ENCODE data around the gene GRHPR. TPM values are rescaled to one million over a fixed set of nuclear protein-coding genes. Genes with fewer than 3 reads are reported as not detected.

The GRHPR gene
- total RNA-seq, 4 donors from 2014 or later: 132 to 156 (median 141) TPM

- Histone ChIP-seq H3K4me1 (no peaks in the 10 kb centered on the region), H3K27me3 (no peaks in the 10 kb centered on the region), H3K27ac (no peak overlapping the region), H3K9me3 (no peaks in the 10 kb centered on the region), H3K4me3 (no peak overlapping the region), H3K36me3 (no peaks in the 10 kb centered on the region)
- WGBS: 76% methylated on average over 11 of the region's 11 CpGs
- no peak for DNase-seq (ENCODE audit: low spot score in 2 of 2)
- TF ChIP-seq POLR2AphosphoS5 (IDR thresholded peaks at IDR 0.05) (no peak), EP300 (IDR thresholded peaks at IDR 0.05) (no peak), POLR2A (IDR thresholded peaks at IDR 0.05) (no peak), CTCF (IDR thresholded peaks at IDR 0.05) (no peak)
Measured at GRCh38 chr9:37406603-37407401, 15.7 kb upstream of the GRHPR start.

GRCh38 chr9:37407468-37407867 lies 15.0 kb upstream of the GRHPR start:
- DNase-seq (ENCODE audit: low spot score in 2 of 2): no peak
- Histone ChIP-seq H3K27me3 (no peaks in the 10 kb centered on the region), H3K4me1 (peaks cover 2% of the 10 kb centered on the region), H3K9me3 (no peaks in the 10 kb centered on the region), H3K27ac (no peak overlapping the region), H3K4me3 (no peak overlapping the region), H3K36me3 (no peaks in the 10 kb centered on the region)
- TF ChIP-seq POLR2AphosphoS5 (IDR thresholded peaks at IDR 0.05): no peak
- no peak for TF ChIP-seq EP300 (IDR thresholded peaks at IDR 0.05)
- no peak for TF ChIP-seq POLR2A (IDR thresholded peaks at IDR 0.05)
- TF ChIP-seq CTCF (IDR thresholded peaks at IDR 0.05): no peak
- WGBS: 57% methylated on average over 2 of the region's 2 CpGs

- DNase-seq (ENCODE audit: low spot score in 2 of 2): no peak
- Histone ChIP-seq H3K4me1 (peaks cover 10% of the 10 kb centered on the region), H3K36me3 (no peaks in the 10 kb centered on the region), H3K27me3 (no peaks in the 10 kb centered on the region), H3K27ac (no peak overlapping the region), H3K4me3 (no peak overlapping the region), H3K9me3 (no peaks in the 10 kb centered on the region)
- TF ChIP-seq POLR2A (IDR thresholded peaks at IDR 0.05): no peak
- no peak for TF ChIP-seq EP300 (IDR thresholded peaks at IDR 0.05)
- no peak for TF ChIP-seq CTCF (IDR thresholded peaks at IDR 0.05)
- TF ChIP-seq POLR2AphosphoS5 (IDR thresholded peaks at IDR 0.05): no peak
- WGBS: 84% methylated on average over 7 of the region's 22 CpGs
Measured at GRCh38 chr9:37408933-37409710, 13.4 kb upstream of the GRHPR start.

GRCh38 chr9:37410354-37410861 lies 12.1 kb upstream of the GRHPR start:
- no peak for DNase-seq (ENCODE audit: low spot score in 2 of 2)
- WGBS: 92% methylated on average over 9 of the region's 9 CpGs
- Histone ChIP-seq H3K9me3 (no peaks in the 10 kb centered on the region), H3K36me3 (no peaks in the 10 kb centered on the region), H3K27ac (no peak overlapping the region), H3K4me3 (no peak overlapping the region), H3K27me3 (no peaks in the 10 kb centered on the region), H3K4me1 (peaks cover 18% of the 10 kb centered on the region)
- TF ChIP-seq POLR2AphosphoS5 (IDR thresholded peaks at IDR 0.05) (no peak), POLR2A (IDR thresholded peaks at IDR 0.05) (no peak), EP300 (IDR thresholded peaks at IDR 0.05) (no peak), CTCF (IDR thresholded peaks at IDR 0.05) (no peak)

Data from suprapubic skin (tissue), 4 donors.